HG03025 (cell line): Measurements from ENCODE around the gene MAST2.

Source experiments
- ATAC-seq: cut with Tn5 transposase; IDR thresholded peaks from one replicate; pipeline ENCODE4 v1.9.1; 2021; ENCODE audit warnings: mild to moderate bottlenecking, moderate library complexity; ENCODE audit not compliant: unreplicated experiment, low FRiP score

The MAST2 gene

DNA sequence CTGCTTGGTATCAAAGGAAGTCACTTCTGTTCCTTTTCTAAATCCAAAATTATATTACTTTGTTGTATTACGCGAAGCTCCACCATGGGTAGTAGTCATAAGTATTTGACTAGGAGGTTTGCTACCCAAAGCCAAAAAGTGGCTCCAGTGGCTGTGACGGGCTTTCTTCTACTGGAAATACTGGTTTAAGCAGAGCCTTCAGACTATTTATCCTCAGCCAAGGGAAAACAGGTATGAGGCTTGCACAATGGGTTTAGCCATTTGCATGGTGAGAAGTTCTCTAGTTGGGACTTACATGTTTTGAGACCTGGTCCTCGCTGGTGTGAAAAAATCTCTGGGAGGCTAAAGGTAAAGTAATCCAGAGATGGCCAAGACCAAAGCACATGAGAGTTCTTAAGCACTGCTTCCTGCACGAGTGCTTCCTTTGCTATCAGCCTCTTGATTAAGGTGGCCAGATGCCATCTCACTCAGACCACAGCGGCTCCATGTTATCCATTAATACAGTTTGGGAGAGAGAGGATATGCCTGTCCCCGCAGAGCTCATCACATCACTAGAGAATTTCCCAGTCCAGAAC lies 207.8 kb downstream of the MAST2 start:
- no peak for ATAC-seq

DNA sequence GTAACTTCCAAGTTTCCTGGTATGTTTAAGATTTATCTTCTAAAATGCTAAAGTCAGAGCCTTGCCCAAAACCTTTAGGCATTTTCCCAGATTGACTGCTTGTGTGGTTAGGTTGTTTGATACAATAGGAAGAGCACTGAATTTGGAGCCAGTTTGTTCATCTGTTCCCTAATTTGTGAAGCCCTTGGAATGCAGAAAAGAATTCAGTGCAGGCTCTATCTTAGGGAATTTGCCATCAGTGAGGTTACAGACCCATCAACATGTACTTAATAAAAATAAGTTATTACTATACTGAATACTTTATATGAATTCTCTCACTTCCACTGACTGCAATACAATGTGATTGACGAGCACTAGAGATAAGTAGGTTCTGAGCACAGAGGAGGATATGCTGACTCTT lies 208.8 kb downstream of the MAST2 start:
- ATAC-seq = no peak

DNA sequence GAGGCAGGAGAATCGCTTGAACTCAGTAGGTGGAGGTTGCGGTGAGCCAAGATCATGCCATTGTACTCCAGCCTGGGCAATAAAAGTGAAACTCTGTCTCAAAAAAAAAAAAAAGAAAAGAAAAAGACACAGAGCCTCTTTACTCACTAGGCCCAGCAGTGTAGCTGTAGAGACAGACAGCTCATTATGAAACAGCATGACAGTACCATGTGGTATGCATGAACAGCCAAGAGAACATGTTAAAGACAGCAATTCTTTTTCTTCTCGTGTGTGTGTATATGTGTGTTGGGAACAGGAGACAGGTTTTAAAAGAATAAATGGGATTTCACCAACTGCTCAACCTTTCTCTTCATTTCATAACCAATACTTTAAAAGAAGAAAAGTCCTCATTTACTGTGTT lies 210.2 kb downstream of the MAST2 start:
- no peak for ATAC-seq

DNA sequence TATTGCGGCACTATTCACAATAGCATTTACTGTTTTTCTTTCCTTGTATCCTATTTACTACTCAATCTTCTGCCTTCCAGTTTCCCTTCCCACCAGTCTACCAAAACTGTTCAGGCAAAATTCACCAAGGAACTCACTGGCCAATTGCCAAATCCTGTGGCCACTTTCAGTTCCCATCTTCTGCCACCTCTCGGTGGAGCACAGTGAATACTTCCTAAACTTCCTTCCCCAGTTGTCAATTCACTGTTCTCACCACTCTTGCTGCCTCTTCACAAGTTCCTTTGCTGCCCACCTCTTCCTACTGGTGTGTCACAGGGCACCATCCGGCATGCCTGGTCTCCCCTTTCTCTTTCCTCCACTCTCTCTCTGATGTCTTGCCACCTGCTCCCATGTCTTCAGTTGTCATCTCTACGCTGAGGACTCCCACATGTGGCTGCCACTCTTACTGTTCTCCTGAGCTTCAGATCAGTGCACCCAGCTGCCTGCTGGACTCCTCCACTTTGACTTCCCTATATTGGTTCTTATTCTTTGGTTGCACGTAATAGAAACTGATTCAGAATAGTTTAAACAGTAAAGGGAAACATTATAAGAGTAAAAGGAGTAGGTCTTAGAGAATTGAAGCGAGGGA lies 214.6 kb downstream of the MAST2 start:
- no peak for ATAC-seq

DNA sequence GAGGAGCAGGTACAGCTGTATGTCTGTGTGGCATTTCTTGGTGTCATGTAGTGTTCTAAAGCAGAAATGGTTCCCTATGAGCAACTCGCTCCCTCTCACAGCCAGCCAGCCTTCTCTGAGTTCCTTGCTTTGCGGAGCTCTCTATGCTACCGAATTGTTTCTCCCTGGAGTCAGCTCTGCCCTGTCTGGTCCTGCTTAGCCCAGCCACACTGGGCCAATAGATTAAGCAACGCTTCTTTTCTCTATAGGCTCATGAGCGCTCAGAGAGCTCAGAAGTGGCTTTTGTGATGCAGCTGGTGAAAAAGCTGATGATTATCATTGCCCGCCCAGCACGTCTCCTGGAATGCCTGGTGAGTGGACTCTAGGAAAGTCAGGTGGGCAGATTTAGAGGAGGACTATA lies 215.9 kb downstream of the MAST2 start:
- no peak for ATAC-seq

DNA sequence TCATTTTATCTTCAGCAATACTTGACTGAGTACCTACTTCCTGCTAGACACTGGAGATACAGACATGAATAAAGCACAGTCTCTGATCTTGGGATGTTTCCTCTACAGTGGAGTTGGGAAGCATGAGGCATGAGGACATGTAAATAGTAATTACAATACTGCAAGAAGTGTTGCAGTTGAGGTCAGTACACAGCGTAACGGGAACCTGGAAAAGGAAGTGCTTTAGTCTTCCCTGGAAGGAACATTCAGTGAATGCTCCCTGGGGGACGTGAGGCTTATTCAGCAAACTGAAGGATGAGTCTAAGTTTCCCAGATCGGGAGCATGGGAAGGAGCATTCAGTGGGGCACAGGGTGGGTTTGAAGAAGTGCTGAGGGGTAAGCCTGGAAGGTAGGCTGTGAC lies 216.6 kb downstream of the MAST2 start:
- no peak for ATAC-seq

DNA sequence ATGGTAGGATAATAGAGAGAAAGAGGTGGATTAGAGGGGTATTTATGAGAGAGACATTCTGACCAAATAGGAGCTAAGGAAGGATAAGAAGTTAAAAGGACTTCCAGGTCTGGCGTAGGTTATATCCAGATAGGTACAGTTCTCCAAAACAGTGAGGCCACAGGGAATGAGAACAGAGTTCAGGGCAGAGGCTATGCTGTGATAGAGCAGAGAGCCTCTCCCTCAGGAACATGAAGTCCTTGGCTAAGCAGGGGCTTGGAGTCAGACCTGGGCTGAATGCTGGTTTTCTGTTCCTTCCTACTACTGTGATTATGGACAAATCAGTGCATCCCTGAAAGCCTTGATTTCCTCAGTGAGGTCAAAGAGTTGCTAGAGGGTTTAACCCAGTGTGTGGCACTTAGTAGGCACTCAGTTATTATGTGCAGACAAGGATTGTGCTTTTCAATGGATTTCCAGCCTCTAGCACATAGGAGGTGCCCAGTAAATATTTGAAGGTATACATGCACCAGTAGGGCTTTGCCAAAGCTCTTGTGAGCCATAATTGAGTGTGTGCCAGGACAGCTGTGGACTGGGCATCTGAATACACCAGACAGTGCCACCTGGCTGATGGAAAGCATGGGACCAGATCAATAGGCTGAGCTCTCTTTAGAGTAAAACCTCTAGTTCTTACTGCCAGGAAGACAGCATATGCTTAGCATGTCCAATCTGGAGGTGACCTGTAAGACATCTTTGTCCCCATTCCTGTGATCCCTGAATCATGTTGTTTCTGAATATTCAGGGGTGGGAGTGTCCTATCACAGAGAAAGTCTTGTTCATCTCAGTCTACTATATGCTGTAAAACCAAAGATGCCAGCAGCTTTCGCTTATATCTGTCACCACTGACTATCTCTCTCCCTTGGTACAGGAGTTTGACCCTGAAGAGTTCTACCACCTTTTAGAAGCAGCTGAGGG lies 217.9 kb downstream of the MAST2 start:
- ATAC-seq = no peak

DNA sequence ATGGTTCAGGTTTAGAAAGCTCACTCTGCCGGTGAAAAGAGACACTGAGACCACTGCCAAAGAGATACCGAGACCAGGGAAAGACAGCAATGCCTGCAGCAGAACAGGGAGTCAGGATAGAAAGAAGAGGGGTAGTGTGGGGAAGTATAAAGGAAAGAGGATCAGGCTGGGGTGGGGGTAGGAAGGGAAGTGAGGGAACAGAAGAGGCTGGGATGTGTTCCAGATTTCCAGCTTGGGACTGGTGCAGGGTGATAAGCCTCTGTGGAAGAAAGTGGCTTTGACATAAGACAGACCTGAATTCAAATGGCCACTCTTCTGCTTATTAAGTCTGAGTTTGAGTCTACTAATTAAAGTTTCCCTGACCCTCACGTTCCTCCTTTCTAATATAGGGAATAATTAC lies 223.1 kb downstream of the MAST2 start:
- ATAC-seq = no peak

DNA sequence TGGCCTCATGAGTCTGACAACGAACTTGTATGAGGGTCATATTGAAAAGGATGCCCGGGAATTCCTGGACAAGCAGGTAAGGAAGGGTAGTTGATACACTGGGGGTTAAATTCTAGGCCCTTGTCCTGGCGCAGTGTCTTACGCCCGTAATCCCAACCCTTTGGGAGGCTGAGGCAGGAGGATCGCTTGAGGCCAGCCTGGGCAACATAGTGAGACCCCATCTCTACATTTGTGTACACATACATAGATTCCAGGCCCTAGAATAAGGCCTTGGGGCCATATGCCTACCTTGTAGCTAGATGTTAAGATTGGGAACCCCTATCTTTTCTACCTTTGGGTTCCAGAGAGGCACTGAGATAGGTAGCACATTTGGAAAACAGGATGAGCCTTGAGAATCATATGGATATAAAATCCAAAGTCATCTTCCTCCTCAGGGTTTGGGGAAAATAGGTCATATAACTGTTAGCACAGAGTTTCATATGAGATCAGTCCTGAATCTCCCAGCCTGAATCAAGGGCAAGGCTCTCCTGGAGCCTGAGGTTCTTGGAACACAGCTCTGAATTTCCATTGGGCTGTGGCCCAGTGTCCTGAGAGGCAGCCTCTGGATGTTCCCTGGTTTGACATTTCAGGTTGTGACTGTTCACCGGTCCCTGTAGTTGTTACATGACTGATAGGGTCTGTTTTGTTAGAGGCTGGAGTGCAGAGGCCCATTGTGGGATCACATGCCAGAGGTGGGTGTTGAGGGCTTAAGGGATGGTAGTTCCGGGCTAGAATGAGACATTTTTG lies 224.6 kb downstream of the MAST2 start:
- no peak for ATAC-seq

DNA sequence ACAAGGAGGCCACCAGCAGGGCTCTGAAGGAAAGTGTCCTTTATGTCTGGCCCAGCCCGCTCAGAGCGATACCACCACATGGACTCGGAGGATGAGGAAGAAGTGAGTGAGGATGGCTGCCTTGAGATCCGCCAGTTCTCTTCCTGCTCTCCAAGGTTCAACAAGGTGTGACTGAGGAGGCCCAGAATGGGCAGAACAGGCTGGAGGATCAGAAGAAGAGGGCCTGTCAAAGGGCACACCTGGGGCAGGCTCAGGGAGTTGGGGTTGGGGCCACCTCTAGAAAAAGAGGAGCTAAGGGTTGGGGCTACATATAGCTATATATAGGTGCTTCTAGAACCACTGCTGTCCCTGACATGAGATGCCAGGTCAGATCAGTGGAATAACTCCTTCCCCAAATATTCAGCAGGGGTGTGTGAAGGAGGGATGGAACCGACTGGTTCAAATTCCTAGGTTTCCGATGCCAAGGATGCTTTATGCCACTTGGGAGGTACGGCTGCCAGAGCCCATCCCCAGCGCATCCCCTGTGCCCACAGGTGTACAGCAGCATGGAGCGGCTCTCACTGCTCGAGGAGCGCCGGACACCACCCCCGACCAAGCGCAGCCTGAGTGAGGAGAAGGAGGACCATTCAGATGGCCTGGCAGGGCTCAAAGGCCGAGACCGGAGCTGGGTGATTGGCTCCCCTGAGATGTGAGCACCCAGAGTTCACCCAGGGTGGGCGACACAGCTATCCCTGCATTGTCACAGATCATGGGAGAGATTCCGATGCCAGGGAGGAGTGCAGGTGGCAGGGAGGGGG lies 226.9 kb downstream of the MAST2 start:
- no peak for ATAC-seq

DNA sequence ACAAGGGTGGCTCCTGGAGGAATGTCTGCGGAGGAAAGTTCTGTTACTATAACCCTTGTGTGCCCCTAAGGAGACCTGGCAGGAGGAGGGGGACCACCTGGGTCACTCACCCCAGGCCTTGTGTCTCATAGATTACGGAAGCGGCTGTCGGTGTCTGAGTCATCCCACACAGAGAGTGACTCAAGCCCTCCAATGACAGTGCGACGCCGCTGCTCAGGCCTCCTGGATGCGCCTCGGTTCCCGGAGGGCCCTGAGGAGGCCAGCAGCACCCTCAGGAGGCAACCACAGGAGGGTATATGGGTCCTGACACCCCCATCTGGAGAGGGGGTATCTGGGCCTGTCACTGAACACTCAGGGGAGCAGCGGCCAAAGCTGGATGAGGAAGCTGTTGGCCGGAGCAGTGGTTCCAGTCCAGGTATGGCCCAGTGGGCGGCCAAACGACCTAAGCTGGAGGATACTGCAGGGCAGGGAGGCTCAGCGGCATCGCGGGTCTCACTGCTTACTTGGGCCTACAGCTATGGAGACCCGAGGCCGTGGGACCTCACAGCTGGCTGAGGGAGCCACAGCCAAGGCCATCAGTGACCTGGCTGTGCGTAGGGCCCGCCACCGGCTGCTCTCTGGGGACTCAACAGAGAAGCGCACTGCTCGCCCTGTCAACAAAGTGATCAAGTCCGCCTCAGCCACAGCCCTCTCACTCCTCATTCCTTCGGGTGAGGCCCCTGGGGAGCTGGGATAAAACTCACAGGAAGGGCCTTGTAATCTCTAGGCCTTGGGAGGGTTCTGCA lies 227.7 kb downstream of the MAST2 start:
- no peak for ATAC-seq

DNA sequence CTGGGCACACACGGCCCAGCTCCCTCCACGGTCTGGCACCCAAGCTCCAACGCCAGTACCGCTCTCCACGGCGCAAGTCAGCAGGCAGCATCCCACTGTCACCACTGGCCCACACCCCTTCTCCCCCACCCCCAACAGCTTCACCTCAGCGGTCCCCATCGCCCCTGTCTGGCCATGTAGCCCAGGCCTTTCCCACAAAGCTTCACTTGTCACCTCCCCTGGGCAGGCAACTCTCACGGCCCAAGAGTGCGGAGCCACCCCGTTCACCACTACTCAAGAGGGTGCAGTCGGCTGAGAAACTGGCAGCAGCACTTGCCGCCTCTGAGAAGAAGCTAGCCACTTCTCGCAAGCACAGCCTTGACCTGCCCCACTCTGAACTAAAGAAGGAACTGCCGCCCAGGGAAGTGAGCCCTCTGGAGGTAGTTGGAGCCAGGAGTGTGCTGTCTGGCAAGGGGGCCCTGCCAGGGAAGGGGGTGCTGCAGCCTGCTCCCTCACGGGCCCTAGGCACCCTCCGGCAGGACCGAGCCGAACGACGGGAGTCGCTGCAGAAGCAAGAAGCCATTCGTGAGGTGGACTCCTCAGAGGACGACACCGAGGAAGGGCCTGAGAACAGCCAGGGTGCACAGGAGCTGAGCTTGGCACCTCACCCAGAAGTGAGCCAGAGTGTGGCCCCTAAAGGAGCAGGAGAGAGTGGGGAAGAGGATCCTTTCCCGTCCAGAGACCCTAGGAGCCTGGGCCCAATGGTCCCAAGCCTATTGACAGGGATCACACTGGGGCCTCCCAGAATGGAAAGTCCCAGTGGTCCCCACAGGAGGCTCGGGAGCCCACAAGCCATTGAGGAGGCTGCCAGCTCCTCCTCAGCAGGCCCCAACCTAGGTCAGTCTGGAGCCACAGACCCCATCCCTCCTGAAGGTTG lies 231.4 kb downstream of the MAST2 start:
- no peak for ATAC-seq

DNA sequence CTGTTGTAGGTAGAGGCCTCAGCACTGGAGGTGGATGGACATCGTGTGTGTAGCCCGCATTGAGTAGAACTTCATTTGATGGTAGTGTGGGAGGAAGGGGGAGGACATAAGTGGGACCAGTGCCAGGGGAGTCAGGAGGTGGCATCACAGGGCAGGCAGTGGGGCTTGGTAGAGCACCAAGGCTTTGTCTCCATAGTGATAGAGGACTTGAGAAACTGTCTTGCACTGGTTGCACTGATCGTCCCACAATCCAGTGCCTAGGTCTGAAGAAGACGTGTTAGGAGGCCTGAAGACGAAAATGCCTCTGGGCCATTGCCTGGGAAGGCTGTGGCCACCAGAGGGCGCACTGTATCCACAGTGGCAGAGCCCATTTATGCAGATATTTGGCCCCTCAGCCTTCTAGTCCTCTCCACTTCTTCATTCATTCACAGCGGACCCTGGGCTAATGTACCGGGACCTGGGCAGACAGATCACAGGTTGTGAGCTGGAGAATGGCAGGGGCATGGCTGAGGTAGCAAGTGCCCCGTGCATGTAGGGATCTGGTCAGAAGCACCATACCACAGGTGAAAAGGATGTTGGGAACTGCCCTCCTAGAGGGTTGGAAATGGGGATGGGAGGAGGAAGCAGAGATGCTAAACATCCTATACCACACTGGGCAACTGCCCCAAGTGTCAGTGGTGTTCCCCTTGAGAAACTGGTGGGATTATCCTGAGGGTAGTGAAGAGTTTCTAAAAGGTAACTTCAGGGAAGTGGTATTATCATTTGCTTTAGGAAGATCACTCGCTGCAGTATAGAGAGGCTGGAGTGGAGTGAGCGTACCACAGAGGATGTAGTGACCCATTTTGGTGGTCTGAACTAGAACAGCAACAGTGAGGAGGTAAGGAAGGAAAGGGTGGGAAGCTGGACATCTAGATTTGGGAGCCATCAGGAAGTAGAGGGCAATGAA lies 233.8 kb downstream of the MAST2 start:
- no peak for ATAC-seq

DNA sequence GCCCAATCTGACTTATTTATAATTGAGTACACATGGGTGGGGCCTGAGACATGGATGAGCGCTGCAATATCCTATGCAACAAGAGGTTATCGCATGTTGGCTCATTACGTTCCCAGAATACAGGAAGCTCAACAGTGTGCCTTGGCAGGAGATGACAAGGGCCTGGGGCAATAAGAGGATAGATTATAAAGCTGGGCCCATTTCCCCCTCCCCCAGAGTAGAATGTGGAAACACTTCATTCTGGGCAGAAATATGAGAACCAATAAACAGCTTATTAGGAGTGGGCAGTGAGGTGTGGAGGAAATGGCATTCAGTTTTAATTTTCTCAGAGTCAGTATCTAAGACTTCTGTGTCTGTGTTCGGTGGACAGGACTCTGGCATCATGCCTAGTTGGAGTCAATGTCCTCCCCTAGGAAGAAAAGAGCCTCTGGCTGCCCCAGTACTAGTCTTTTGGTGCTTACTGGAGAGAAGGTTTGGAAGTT lies 236.2 kb downstream of the MAST2 start:
- no peak for ATAC-seq

DNA sequence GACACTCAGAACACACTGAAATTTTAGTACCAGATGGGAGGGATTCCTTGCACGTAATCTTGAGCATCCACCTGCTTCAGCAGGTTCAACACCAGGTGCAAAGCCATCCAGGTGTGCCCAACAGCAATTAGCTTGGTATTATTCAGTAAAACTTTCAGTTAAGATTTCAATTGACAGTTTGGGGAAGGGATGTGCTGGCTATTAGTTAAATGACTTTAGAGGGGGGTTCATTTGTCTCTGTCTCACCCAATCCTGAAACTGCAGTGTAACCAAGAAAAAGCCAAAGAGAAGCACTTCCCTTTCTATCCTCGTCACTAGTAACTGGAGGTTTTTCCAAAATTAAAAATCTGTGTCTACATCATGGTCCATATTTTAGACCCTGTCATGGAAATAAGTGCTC lies 238.1 kb downstream of the MAST2 start:
- ATAC-seq = no peak

DNA sequence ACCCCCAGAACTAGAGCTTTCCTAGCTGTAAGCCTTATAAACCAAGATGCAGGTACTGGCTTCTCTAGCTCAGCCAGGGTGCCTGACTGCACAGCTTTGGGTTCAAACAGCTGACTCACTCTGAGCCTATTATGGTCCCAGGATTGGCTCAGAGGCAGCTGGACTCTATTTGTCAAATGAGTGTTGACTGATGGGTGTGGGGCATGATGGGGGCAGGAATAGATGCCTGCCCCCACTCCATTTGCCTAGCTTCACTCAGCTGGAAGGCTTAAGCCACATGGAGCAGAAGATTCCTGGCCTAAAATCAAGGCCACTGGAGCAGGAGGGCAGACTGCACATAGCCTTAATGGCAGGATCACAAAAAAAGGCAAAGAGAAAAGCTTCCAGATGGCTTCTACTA lies 238.6 kb downstream of the MAST2 start:
- ATAC-seq = no peak

DNA sequence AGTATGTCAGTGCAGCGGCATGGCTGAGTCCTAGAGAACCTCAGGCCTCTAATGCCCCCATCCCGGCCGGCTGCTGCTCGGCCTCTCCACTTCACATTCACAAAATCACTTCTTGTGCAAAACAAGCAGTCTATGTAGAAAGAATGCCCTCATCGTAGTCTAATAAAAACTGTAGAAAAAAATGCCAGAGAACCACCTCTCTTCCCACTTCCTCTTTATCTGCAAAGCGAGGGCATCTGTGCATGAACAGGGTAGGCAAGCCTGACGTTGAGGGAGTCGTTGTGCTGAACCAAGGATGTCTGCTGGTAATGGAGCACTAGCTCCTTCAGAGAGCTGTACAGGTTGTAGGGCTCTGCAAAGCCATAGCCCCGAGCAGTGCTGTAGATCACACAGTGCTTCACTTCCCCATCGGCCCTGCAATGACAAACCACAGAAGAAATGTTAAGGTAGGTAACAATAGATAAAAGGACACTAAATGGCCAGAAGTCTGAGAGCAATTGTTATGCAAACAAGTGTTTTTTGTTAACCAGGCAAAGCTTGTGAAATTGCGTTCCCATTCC lies 240.1 kb downstream of the MAST2 start:
- peak; percentile 79 for ATAC-seq
